ENCODE results near the gene RPTOR. TPM values are rescaled to one million over a fixed set of nuclear protein-coding genes. Genes with fewer than 3 reads are reported as not detected.

Gene RPTOR
- total RNA-seq, 1 experiment from 2014 or later, result 58.0 TPM

DNA sequence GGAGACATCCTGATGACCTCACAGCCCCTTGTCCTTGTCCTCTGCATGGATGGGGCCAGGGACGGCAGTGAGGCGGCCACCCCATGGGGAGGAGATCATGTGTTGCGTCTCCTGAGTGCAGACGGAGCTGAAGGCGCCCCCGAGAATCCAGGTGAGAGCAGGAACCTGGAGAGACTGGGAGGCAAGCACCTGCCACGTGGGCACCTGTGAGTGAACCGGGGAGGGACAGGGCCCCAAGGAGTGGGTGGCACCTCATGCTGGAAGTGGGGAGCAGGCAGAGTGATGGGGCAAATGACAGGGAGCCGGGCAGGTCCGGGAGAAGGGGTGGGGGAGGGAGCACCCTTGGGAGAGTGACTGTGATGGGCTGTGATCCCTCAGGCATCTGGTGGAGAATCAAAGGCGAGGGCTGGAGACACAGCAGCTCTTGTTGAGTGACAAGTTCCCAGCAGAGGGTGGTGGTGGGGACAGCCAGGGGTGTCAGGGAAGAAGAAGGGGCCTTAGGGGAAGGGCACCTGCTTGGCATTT lies 272.7 kb downstream of the RPTOR start:
- intact Hi-C loops (cut with micrococcal nuclease; ENCODE audit: unreplicated experiment) (no loop called here), in situ Hi-C loops (cut with HindIII; ENCODE audit: low pct_unique_long_range_greater_than_20kb, low sequenced_read_pairs) (no loop called here)
- ATAC-seq, result no peak
- no peaks in the 10 kb centered on the region for H3K9me3 ChIP-seq (ENCODE audit: control insufficient read depth, insufficient read depth, low read depth, low read length)
- H3K27ac ChIP-seq (ENCODE audit: low read length), result no peak overlapping the region
- DNase-seq (ENCODE audit: low read depth, low spot score), result no peak
- no peaks in the 10 kb centered on the region for H3K36me3 ChIP-seq (ENCODE audit: control insufficient read depth, insufficient read depth, low read length)
- CTCF ChIA-PET, result no interaction called here
- BruUV-seq (replicated peaks), result no TSS peak
- H3K27me3 ChIP-seq (ENCODE audit: control insufficient read depth, insufficient read depth, low read length), result no peaks in the 10 kb centered on the region
- POLR2A ChIA-PET, result no interaction called here
- H3K4me1 ChIP-seq (ENCODE audit: control insufficient read depth, insufficient read depth, low read length), result no peaks in the 10 kb centered on the region
- TF ChIP-seq CTCF (IDR thresholded peaks at IDR 0.05) (no peak), SIN3A (IDR thresholded peaks at IDR 0.05; ENCODE audit: borderline replicate concordance, insufficient read depth, low read depth, low read length) (no peak), TCF7L2 (IDR thresholded peaks at IDR 0.05; ENCODE audit: low read depth, low read length) (no peak), POLR2AphosphoS5 (IDR thresholded peaks at IDR 0.05; ENCODE audit: low read depth, low read length) (no peak)
- TF ChIP-seq, protein P1, sequence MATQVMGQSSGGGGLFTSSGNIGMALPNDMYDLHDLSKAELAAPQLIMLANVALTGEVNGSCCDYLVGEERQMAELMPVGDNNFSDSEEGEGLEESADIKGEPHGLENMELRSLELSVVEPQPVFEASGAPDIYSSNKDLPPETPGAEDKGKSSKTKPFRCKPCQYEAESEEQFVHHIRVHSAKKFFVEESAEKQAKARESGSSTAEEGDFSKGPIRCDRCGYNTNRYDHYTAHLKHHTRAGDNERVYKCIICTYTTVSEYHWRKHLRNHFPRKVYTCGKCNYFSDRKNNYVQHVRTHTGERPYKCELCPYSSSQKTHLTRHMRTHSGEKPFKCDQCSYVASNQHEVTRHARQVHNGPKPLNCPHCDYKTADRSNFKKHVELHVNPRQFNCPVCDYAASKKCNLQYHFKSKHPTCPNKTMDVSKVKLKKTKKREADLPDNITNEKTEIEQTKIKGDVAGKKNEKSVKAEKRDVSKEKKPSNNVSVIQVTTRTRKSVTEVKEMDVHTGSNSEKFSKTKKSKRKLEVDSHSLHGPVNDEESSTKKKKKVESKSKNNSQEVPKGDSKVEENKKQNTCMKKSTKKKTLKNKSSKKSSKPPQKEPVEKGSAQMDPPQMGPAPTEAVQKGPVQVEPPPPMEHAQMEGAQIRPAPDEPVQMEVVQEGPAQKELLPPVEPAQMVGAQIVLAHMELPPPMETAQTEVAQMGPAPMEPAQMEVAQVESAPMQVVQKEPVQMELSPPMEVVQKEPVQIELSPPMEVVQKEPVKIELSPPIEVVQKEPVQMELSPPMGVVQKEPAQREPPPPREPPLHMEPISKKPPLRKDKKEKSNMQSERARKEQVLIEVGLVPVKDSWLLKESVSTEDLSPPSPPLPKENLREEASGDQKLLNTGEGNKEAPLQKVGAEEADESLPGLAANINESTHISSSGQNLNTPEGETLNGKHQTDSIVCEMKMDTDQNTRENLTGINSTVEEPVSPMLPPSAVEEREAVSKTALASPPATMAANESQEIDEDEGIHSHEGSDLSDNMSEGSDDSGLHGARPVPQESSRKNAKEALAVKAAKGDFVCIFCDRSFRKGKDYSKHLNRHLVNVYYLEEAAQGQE (IDR thresholded peaks at IDR 0.05; ENCODE audit: insufficient read depth in 1 of 2, low read depth in 2 of 2, low read length in 1 of 2), result no peak
- H3K4me3 ChIP-seq (ENCODE audit: low read depth in 2 of 2, low read length in 2 of 2), result no peak overlapping the region

DNA sequence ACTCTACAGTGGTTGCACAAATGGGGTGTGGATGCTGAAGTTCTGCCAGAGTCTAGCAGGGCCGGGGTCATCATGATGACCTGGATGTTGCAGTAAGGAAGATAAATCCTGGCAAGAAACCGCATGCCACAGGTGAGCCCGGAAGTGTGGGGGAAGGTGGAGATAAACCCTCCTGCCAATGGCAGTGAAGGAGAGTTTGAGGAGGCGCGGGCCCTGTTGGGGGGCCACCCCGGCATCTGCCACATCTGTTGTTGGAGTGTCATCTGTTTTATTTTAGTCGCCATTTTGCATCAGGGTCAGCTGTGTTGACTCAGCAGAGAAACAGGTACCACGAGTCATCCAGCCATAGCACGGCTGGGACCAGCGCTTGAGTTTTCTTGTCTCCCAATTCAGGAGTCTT lies 273.2 kb downstream of the RPTOR start:
- POLR2A ChIA-PET, result no interaction called here
- CTCF ChIA-PET, result no interaction called here
- no peak for ATAC-seq
- H3K27me3 ChIP-seq (ENCODE audit: control insufficient read depth, insufficient read depth, low read length), result no peaks in the 10 kb centered on the region
- no peaks in the 10 kb centered on the region for H3K4me1 ChIP-seq (ENCODE audit: control insufficient read depth, insufficient read depth, low read length)
- TF ChIP-seq SIN3A (IDR thresholded peaks at IDR 0.05; ENCODE audit: borderline replicate concordance, insufficient read depth, low read depth, low read length), result no peak
- no peak for TF ChIP-seq CTCF (IDR thresholded peaks at IDR 0.05)
- TF ChIP-seq POLR2AphosphoS5 (IDR thresholded peaks at IDR 0.05; ENCODE audit: low read depth, low read length), result no peak
- no peak for TF ChIP-seq TCF7L2 (IDR thresholded peaks at IDR 0.05; ENCODE audit: low read depth, low read length)
- TF ChIP-seq, protein P1 (IDR thresholded peaks at IDR 0.05; ENCODE audit: insufficient read depth in 1 of 2, low read depth in 2 of 2, low read length in 1 of 2), result no peak
- H3K9me3 ChIP-seq (ENCODE audit: control insufficient read depth, insufficient read depth, low read depth, low read length), result no peaks in the 10 kb centered on the region
- H3K4me3 ChIP-seq (ENCODE audit: low read depth in 2 of 2, low read length in 2 of 2), result no peak overlapping the region
- in situ Hi-C loops (cut with HindIII; ENCODE audit: low pct_unique_long_range_greater_than_20kb, low sequenced_read_pairs) (no loop called here), intact Hi-C loops (cut with micrococcal nuclease; ENCODE audit: unreplicated experiment) (no loop called here)
- BruUV-seq (replicated peaks), result no TSS peak
- no peak for DNase-seq (ENCODE audit: low read depth, low spot score)
- H3K36me3 ChIP-seq (ENCODE audit: control insufficient read depth, insufficient read depth, low read length), result no peaks in the 10 kb centered on the region
- no peak overlapping the region for H3K27ac ChIP-seq (ENCODE audit: low read length)
